ENCODE data around the gene CACNG3.

DNA sequence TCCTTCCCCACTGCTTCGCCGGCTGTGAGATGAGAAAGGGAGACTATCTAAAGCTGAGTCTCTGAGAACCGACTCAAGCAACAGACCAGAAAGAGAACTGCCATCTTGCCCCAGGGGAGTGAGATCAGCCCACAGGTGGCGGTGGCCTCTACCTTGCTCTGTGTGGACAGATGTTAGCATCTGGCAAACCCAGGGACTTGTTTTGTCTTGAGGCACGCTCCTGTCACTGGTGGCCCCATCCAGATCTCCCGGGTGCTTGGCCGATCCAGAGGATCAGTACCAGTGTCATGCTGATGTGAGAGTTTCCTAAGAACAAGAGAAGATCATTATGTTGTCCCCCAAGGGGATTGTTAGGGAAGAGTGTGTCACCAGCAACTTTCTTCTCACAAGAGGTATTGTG, 101.4 kb downstream of the CACNG3 start:
- TF ChIP-seq, protein P1, sequence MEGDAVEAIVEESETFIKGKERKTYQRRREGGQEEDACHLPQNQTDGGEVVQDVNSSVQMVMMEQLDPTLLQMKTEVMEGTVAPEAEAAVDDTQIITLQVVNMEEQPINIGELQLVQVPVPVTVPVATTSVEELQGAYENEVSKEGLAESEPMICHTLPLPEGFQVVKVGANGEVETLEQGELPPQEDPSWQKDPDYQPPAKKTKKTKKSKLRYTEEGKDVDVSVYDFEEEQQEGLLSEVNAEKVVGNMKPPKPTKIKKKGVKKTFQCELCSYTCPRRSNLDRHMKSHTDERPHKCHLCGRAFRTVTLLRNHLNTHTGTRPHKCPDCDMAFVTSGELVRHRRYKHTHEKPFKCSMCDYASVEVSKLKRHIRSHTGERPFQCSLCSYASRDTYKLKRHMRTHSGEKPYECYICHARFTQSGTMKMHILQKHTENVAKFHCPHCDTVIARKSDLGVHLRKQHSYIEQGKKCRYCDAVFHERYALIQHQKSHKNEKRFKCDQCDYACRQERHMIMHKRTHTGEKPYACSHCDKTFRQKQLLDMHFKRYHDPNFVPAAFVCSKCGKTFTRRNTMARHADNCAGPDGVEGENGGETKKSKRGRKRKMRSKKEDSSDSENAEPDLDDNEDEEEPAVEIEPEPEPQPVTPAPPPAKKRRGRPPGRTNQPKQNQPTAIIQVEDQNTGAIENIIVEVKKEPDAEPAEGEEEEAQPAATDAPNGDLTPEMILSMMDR (conservative IDR thresholded peaks at IDR 0.05): no peak
- TF ChIP-seq ZFX (IDR thresholded peaks at IDR 0.05): no peak

All from C4-2B (cell line).